Fibroblast of lung (primary cell): ENCODE data around the gene NUDT14.

Source experiments
- CTCF ChIP-seq, 2 donors: IDR thresholded peaks in 1 of 2; conservative IDR thresholded peaks in 1 of 2; 1 replicate in 1 of 2; 2 replicates in 1 of 2; pipeline ENCODE4 v1.5.1; 2011 to 2012; ENCODE audit warnings: low read length in 2 of 2, control low read depth in 1 of 2, inconsistent platforms in 1 of 2, low read depth in 1 of 2, mild to moderate bottlenecking in 1 of 2
- EZH2 ChIP-seq: IDR thresholded peaks from 2 replicates; pipeline ENCODE4 v1.5.1; 2012; ENCODE audit warnings: low read length, control low read depth, mild to moderate bottlenecking; ENCODE audit errors: missing control alignments

- TF ChIP-seq CTCF (conservative IDR thresholded peaks at IDR 0.05 in 1 of 2, IDR thresholded peaks at IDR 0.05 in 1 of 2; ENCODE audit: low read depth in 1 of 2, low read length in 2 of 2) (no peak), EZH2 (no peak)
Observed at GRCh38 chr14:105187935-105188524, 6.9 kb upstream of the NUDT14 start.
